HG02678 (cell line): ENCODE results near the gene MPHOSPH9.

Source experiments
- ATAC-seq: cut with Tn5 transposase; IDR thresholded peaks from one replicate; pipeline ENCODE4 v1.9.1; 2021; ENCODE audit warnings: mild to moderate bottlenecking, moderate library complexity; ENCODE audit not compliant: unreplicated experiment

Gene MPHOSPH9

GRCh38 chr12:123232807-123233504 lies at the start of gene MPHOSPH9, which contains the start of gene MTRFR:
MPHOSPH9 (minus strand) TSS chr12:123233141; CDS start chr12:123230364, 2,777 bp downstream.
MTRFR (plus strand) TSS chr12:123233436; CDS start chr12:123253675, 20,239 bp downstream.
- peak; percentile 86 for ATAC-seq

- ATAC-seq: no peak
Measured at GRCh38 chr12:123282111-123282510, 49.2 kb upstream of the MPHOSPH9 start.

GRCh38 chr12:123280971-123281370 lies 48.0 kb upstream of the MPHOSPH9 start:
- no peak for ATAC-seq

GRCh38 chr12:123278101-123278627 lies 45.2 kb upstream of the MPHOSPH9 start:
- peak; percentile 68 for ATAC-seq

GRCh38 chr12:123273166-123273565 lies 40.2 kb upstream of the MPHOSPH9 start:
- no peak for ATAC-seq

GRCh38 chr12:123271001-123271668 lies 38.2 kb upstream of the MPHOSPH9 start:
- ATAC-seq: peak; percentile 54

GRCh38 chr12:123270214-123271000 lies 37.5 kb upstream of the MPHOSPH9 start:
- ATAC-seq: peak; percentile 12

- ATAC-seq: no peak
Measured at GRCh38 chr12:123269896-123270213, 36.9 kb upstream of the MPHOSPH9 start.

GRCh38 chr12:123269395-123269892 lies 36.5 kb upstream of the MPHOSPH9 start:
- ATAC-seq: no peak

GRCh38 chr12:123268850-123269249 lies 35.9 kb upstream of the MPHOSPH9 start:
- no peak for ATAC-seq

GRCh38 chr12:123267991-123268843 lies 35.3 kb upstream of the MPHOSPH9 start:
- ATAC-seq: no peak

- no peak for ATAC-seq
Measured at GRCh38 chr12:123267335-123267920, 34.5 kb upstream of the MPHOSPH9 start.

GRCh38 chr12:123266679-123267277 lies 33.8 kb upstream of the MPHOSPH9 start:
- ATAC-seq: no peak

- no peak for ATAC-seq
Measured at GRCh38 chr12:123265851-123266678, 33.1 kb upstream of the MPHOSPH9 start.

- ATAC-seq: no peak
Measured at GRCh38 chr12:123264642-123265041, 31.7 kb upstream of the MPHOSPH9 start.

GRCh38 chr12:123263196-123263817 lies 30.4 kb upstream of the MPHOSPH9 start:
- ATAC-seq: no peak

- no peak for ATAC-seq
Measured at GRCh38 chr12:123261196-123261595, 28.3 kb upstream of the MPHOSPH9 start.

GRCh38 chr12:123260081-123260480 lies 27.1 kb upstream of the MPHOSPH9 start:
- ATAC-seq: no peak
